ENCODE measurements around the gene YAP1. TPM values are rescaled to one million over a fixed set of nuclear protein-coding genes. Genes with fewer than 3 reads are reported as not detected.

YAP1 gene
- total RNA-seq, 1 donor: 174 TPM

- Histone ChIP-seq H3K9me3 (ENCODE audit: low read depth, low read length) (no peaks in the 10 kb centered on the region), H4K20me1 (ENCODE audit: insufficient read depth, low read length) (peaks cover 27% of the 10 kb centered on the region), H3K27me3 (ENCODE audit: insufficient read depth, low read length) (no peaks in the 10 kb centered on the region), H3K4me3 (ENCODE audit: insufficient read depth, low read length) (no peak overlapping the region), H3K4me2 (ENCODE audit: insufficient read depth, low read length) (no peak overlapping the region), H2AFZ (ENCODE audit: low read length) (no peak overlapping the region), H3K36me3 (ENCODE audit: insufficient read depth, low read length) (peaks cover 1% of the 10 kb centered on the region), H3K4me1 (ENCODE audit: insufficient read depth, low read length) (peaks cover 26% of the 10 kb centered on the region), H3K79me2 (ENCODE audit: insufficient read depth, low read length) (peaks cover 99% of the 10 kb centered on the region), H3K27ac (ENCODE audit: low read depth, low read length) (peak overlapping the region; percentile 15)
- TF ChIP-seq, protein P1, sequence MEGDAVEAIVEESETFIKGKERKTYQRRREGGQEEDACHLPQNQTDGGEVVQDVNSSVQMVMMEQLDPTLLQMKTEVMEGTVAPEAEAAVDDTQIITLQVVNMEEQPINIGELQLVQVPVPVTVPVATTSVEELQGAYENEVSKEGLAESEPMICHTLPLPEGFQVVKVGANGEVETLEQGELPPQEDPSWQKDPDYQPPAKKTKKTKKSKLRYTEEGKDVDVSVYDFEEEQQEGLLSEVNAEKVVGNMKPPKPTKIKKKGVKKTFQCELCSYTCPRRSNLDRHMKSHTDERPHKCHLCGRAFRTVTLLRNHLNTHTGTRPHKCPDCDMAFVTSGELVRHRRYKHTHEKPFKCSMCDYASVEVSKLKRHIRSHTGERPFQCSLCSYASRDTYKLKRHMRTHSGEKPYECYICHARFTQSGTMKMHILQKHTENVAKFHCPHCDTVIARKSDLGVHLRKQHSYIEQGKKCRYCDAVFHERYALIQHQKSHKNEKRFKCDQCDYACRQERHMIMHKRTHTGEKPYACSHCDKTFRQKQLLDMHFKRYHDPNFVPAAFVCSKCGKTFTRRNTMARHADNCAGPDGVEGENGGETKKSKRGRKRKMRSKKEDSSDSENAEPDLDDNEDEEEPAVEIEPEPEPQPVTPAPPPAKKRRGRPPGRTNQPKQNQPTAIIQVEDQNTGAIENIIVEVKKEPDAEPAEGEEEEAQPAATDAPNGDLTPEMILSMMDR (IDR thresholded peaks at IDR 0.05; ENCODE audit: extremely low read depth, low read depth, low read length): no peak
- no peak for DNase-seq (ENCODE audit: insufficient read length, low spot score, missing footprints)
Observed at GRCh38 chr11:102157219-102157618, 47.0 kb downstream of the YAP1 start.

- H3K9me3 ChIP-seq (ENCODE audit: low read depth, low read length): no peaks in the 10 kb centered on the region
- no peak overlapping the region for H2AFZ ChIP-seq (ENCODE audit: low read length)
- H3K27me3 ChIP-seq (ENCODE audit: insufficient read depth, low read length): no peaks in the 10 kb centered on the region
- peaks cover 20% of the 10 kb centered on the region for H4K20me1 ChIP-seq (ENCODE audit: insufficient read depth, low read length)
- no peak overlapping the region for H3K4me3 ChIP-seq (ENCODE audit: insufficient read depth, low read length)
- peaks cover 99% of the 10 kb centered on the region for H3K79me2 ChIP-seq (ENCODE audit: insufficient read depth, low read length)
- no peak for DNase-seq (ENCODE audit: insufficient read length, low spot score, missing footprints)
- H3K27ac ChIP-seq (ENCODE audit: low read depth, low read length): no peak overlapping the region
- H3K4me2 ChIP-seq (ENCODE audit: insufficient read depth, low read length): no peak overlapping the region
- H3K36me3 ChIP-seq (ENCODE audit: insufficient read depth, low read length): peaks cover 11% of the 10 kb centered on the region
- TF ChIP-seq, protein P1 (IDR thresholded peaks at IDR 0.05; ENCODE audit: extremely low read depth, low read depth, low read length): no peak
- peaks cover 26% of the 10 kb centered on the region for H3K4me1 ChIP-seq (ENCODE audit: insufficient read depth, low read length)
Observed at GRCh38 chr11:102158164-102158735, 48.0 kb downstream of the YAP1 start.

DNA sequence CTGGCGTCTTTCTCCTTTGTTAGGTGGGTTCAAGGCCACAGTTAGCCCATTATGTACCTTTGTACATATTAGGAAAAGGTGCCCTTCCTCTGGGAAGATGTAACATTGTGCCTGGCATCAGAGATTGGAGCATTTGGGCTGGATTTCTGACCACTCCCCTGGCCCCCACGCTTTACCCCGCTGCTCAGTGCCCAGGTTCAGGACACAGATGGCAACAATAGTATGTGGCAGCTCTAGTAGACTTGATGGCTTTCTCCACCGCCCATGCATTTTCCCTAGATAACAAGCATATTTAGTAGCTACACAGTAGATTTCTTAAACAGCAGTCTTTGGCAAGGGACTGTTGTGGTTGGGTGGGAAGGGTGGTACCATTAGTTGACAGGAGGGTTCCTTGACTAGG, 53.1 kb downstream of the YAP1 start:
- H3K79me2 ChIP-seq (ENCODE audit: insufficient read depth, low read length): peaks cover 93% of the 10 kb centered on the region
- no peaks in the 10 kb centered on the region for H3K27me3 ChIP-seq (ENCODE audit: insufficient read depth, low read length)
- peaks cover 9% of the 10 kb centered on the region for H4K20me1 ChIP-seq (ENCODE audit: insufficient read depth, low read length)
- TF ChIP-seq, protein P1 (IDR thresholded peaks at IDR 0.05; ENCODE audit: extremely low read depth, low read depth, low read length): no peak
- no peak overlapping the region for H3K4me2 ChIP-seq (ENCODE audit: insufficient read depth, low read length)
- no peaks in the 10 kb centered on the region for H3K9me3 ChIP-seq (ENCODE audit: low read depth, low read length)
- peaks cover 4% of the 10 kb centered on the region for H3K4me1 ChIP-seq (ENCODE audit: insufficient read depth, low read length)
- H3K27ac ChIP-seq (ENCODE audit: low read depth, low read length): no peak overlapping the region
- no peak overlapping the region for H2AFZ ChIP-seq (ENCODE audit: low read length)
- peaks cover 27% of the 10 kb centered on the region for H3K36me3 ChIP-seq (ENCODE audit: insufficient read depth, low read length)
- no peak overlapping the region for H3K4me3 ChIP-seq (ENCODE audit: insufficient read depth, low read length)
- no peak for DNase-seq (ENCODE audit: insufficient read length, low spot score, missing footprints)

- Histone ChIP-seq H3K79me2 (ENCODE audit: insufficient read depth, low read length) (peaks cover 83% of the 10 kb centered on the region), H4K20me1 (ENCODE audit: insufficient read depth, low read length) (peaks cover 4% of the 10 kb centered on the region), H2AFZ (ENCODE audit: low read length) (no peak overlapping the region), H3K27me3 (ENCODE audit: insufficient read depth, low read length) (no peaks in the 10 kb centered on the region), H3K36me3 (ENCODE audit: insufficient read depth, low read length) (peaks cover 27% of the 10 kb centered on the region), H3K9me3 (ENCODE audit: low read depth, low read length) (no peaks in the 10 kb centered on the region), H3K4me1 (ENCODE audit: insufficient read depth, low read length) (peaks cover 32% of the 10 kb centered on the region), H3K27ac (ENCODE audit: low read depth, low read length) (no peak overlapping the region), H3K4me3 (ENCODE audit: insufficient read depth, low read length) (no peak overlapping the region), H3K4me2 (ENCODE audit: insufficient read depth, low read length) (no peak overlapping the region)
- no peak for DNase-seq (ENCODE audit: insufficient read length, low spot score, missing footprints)
- TF ChIP-seq, protein P1 (IDR thresholded peaks at IDR 0.05; ENCODE audit: extremely low read depth, low read depth, low read length): no peak
Observed at GRCh38 chr11:102166175-102167064, 56.2 kb downstream of the YAP1 start.

Measured in osteoblast (primary cell).